GM23248 (cell line): ENCODE data around the gene CTRL. TPM values are rescaled to one million over a fixed set of nuclear protein-coding genes. Genes with fewer than 3 reads are reported as not detected.

Source experiments
- DNase-seq: peaks from one replicate; pipeline ENCODE4 v3.0.0-alpha.2; 2015
- H2AFZ ChIP-seq: fragments of 200-600 bp; sonication (generic); 2 replicates; pipeline ENCODE4 v1.6.1; 2016; ENCODE audit warnings: antibody characterized with exemption
- H3F3A ChIP-seq: fragments of 200-600 bp; sonication (generic); 2 replicates; pipeline ENCODE4 v1.6.1; 2016; ENCODE audit warnings: mild to moderate bottlenecking, antibody characterized with exemption, mixed run types; ENCODE audit not compliant: insufficient read depth
- H3K27ac ChIP-seq: fragments of 200-600 bp; sonication (generic); 2 replicates; pipeline ENCODE4 v1.5.1; 2016; ENCODE audit warnings: mild to moderate bottlenecking
- H3K27me3 ChIP-seq: fragments of 200-600 bp; sonication (generic); replicated peaks from 2 replicates; pipeline ENCODE4 v1.6.1; 2016; ENCODE audit warnings: mild to moderate bottlenecking; ENCODE audit not compliant: insufficient read depth
- H3K36me3 ChIP-seq: fragments of 200-600 bp; sonication (generic); 2 replicates; pipeline ENCODE4 v1.6.1; 2016; ENCODE audit warnings: low read depth, mild to moderate bottlenecking
- H3K4me1 ChIP-seq: fragments of 200-600 bp; sonication (generic); 2 replicates; pipeline ENCODE4 v1.6.1; 2016; ENCODE audit warnings: mild to moderate bottlenecking; ENCODE audit not compliant: insufficient read depth
- H3K4me2 ChIP-seq: fragments of 200-600 bp; sonication (generic); one replicate; pipeline ENCODE4 v1.6.1; 2016; ENCODE audit warnings: mild to moderate bottlenecking; ENCODE audit not compliant: unreplicated experiment
- H3K4me3 ChIP-seq: fragments of 200-600 bp; sonication (generic); 2 replicates; pipeline ENCODE4 v1.5.1; 2016; ENCODE audit warnings: mild to moderate bottlenecking
- H3K79me2 ChIP-seq: fragments of 200-600 bp; sonication (generic); 2 replicates; pipeline ENCODE4 v1.6.1; 2016; ENCODE audit warnings: mild to moderate bottlenecking; ENCODE audit not compliant: insufficient read depth
- H3K9ac ChIP-seq: fragments of 200-600 bp; sonication (generic); 2 replicates; pipeline ENCODE4 v1.6.1; 2016; ENCODE audit warnings: mild to moderate bottlenecking
- H3K9me2 ChIP-seq: fragments of 200-600 bp; sonication (generic); 2 replicates; pipeline ENCODE4 v1.6.1; 2016; ENCODE audit warnings: mixed run types, mild to moderate bottlenecking, moderate library complexity; ENCODE audit not compliant: insufficient read depth
- H3K9me3 ChIP-seq: fragments of 200-600 bp; sonication (generic); one replicate; pipeline ENCODE4 v1.6.1; 2017; ENCODE audit warnings: low read depth
- H4K20me1 ChIP-seq: fragments of 200-600 bp; sonication (generic); 2 replicates; pipeline ENCODE4 v1.6.0; 2016; ENCODE audit not compliant: insufficient read depth
- EZH2 ChIP-seq: fragments of 200-600 bp; sonication (generic); IDR thresholded peaks from 2 replicates; pipeline ENCODE4 v1.6.1; 2018; ENCODE audit warnings: antibody characterized with exemption, mild to moderate bottlenecking; ENCODE audit not compliant: insufficient read depth, poor library complexity, severe bottlenecking
- EZH2phosphoT487 ChIP-seq: fragments of 200-600 bp; sonication (generic); IDR thresholded peaks from 2 replicates; pipeline ENCODE4 v1.6.1; 2018; ENCODE audit warnings: antibody characterized with exemption, moderate library complexity, mild to moderate bottlenecking, low read depth; ENCODE audit not compliant: insufficient read depth
- WGBS, 2 experiments: methylation state at CpG; one replicate each; pipeline ENCODE4 v1.1.6; 2015 to 2017; ENCODE audit warnings: low lambda C conversion rate in 2 of 2, low coverage in 1 of 2; ENCODE audit errors: missing lambda C conversion rate in 2 of 2; 5-methylcytosine and 5-hydroxymethylcytosine counted together
- in situ Hi-C: fragments of 300-500 bp; cut with MboI; formaldehyde crosslinking; loops from 2 replicates; pipeline ENCODE4 v1.15.0; 2020
- polyA plus RNA-seq: library from polyadenylated mRNA; unstranded; fragments of >200 nt; fragmentation: Nextera tagmentation; extraction: Ambion mirVana; gene quantifications from 2 replicates; pipeline ENCODE4 v1.2.1, GENCODE V29; 2016
- total RNA-seq: library from RNA; depleted of rRNA; stranded (reverse); fragments of >200 nt; shearing (Covaris generic); gene quantifications from 2 replicates; pipeline ENCODE4 v1.2.3, GENCODE V29; 2014

Gene CTRL
- total and polyA plus RNA-seq, 2 experiments from 2014 or later: 3.8 TPM; not detected in 1

DNA sequence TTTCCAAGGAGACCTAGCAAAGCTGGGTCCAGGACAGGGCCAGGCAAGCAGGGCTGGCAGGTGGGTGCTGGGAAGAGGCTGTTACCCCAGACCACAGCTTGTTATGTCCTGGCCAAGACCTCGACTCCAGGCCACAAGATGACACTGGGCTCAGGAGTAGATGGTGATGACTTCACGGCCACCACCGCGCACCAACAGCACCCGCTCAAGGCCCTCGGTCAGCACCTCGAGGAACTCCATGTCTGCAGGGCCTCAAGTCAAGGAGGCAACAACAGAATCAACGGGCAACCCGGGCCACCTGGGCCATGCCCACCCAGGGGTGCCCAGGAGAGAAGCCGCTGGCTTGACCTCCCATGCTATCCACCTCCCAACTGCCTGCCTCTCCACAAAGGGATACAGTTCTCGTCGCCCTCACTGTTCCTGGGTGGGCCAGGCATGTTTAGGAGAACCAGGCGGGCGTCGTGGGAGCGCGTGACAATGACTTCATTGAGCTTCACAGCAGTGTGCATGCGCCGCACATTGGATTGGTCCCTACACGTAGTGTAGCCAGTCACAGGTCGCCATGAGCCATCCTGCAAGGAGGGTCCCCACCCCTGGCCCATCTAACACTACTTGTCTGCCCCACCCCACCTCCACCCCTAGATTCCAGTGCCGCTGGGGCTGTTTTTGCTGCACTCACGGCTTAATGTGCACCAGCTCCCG lies 13.2 kb upstream of the CTRL start:
- Histone ChIP-seq H3K9ac (no peak overlapping the region), H3K4me2 (no peak overlapping the region), H3K4me1 (no peaks in the 10 kb centered on the region), H2AFZ (no peak overlapping the region), H4K20me1 (no peaks in the 10 kb centered on the region), H3K36me3 (peaks cover 18% of the 10 kb centered on the region; the same call in 1 of the 2 replicates), H3F3A (0 out of 2 replicates have a peak, but pooled peaks cover 14% of the 10 kb centered on the region), H3K27me3 (no peaks in the 10 kb centered on the region), H3K4me3 (no peak overlapping the region), H3K9me2 (no peaks in the 10 kb centered on the region), H3K79me2 (no peaks in the 10 kb centered on the region), H3K9me3 (no peaks in the 10 kb centered on the region), H3K27ac (no peak overlapping the region)
- TF ChIP-seq EZH2phosphoT487: no peak
- TF ChIP-seq EZH2: no peak
- in situ Hi-C loops: no loop called here
- WGBS, 2 experiments: 88 to 89% methylated on average over 24 of the region's 24 CpGs
- DNase-seq: no peak

- Histone ChIP-seq H3K79me2 (no peaks in the 10 kb centered on the region), H3K36me3 (peaks cover 18% of the 10 kb centered on the region; the same call in 1 of the 2 replicates), H3K27me3 (no peaks in the 10 kb centered on the region), H3K9me3 (no peaks in the 10 kb centered on the region), H3F3A (peaks cover 20% of the 10 kb centered on the region; the same call in 1 of the 2 replicates), H3K4me1 (no peaks in the 10 kb centered on the region), H3K9ac (no peak within 1 kb of the TSS), H3K9me2 (no peaks in the 10 kb centered on the region), H4K20me1 (no peaks in the 10 kb centered on the region), H3K27ac (no peak within 1 kb of the TSS), H3K4me2 (no peak within 1 kb of the TSS), H2AFZ (no peak within 1 kb of the TSS), H3K4me3 (no peak within 1 kb of the TSS)
- 52 to 63% methylated on average over 20 of the region's 23 CpGs for WGBS, 2 experiments
- TF ChIP-seq EZH2 (no peak), EZH2phosphoT487 (no peak)
- no peak for DNase-seq
- in situ Hi-C loops: no loop called here
These were observed 12.2 kb upstream of the CTRL start, which contains the start of gene LCAT for GRCh38 chr16:67943619-67944504. LCAT (minus strand) TSS chr16:67944120; CDS start chr16:67944101, 19 bp downstream.

DNA sequence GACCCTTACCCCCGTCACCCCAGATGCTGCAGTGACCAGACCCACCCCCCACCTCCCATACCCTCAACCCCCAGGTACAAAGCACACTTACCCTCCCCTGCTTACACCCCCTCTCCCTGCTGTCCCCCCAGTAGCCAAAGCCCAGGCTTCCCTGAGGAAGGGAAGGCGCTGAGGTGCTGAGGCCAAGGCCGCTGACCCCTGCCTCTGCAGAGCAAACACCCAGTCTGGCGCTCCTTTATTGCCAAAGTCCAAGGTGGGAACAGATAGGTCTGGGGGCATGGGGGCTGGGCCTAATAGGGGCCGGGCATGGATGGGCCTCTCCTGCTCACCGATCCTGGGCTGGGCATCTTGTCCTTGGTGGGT lies 11.6 kb upstream of the CTRL start:
- H3K27me3 ChIP-seq: no peaks in the 10 kb centered on the region
- no peak for TF ChIP-seq EZH2phosphoT487
- peaks cover 20% of the 10 kb centered on the region; the same call in 1 of the 2 replicates for H3F3A ChIP-seq
- H4K20me1 ChIP-seq: no peaks in the 10 kb centered on the region
- H2AFZ ChIP-seq: no peak overlapping the region
- H3K79me2 ChIP-seq: 0 out of 2 replicates have a peak, but pooled peaks cover 2% of the 10 kb centered on the region
- H3K36me3 ChIP-seq: peaks cover 18% of the 10 kb centered on the region; the same call in 1 of the 2 replicates
- H3K4me1 ChIP-seq: no peaks in the 10 kb centered on the region
- in situ Hi-C loops: no loop called here
- no peak overlapping the region for H3K9ac ChIP-seq
- 96 to 98% methylated on average over 5 to 6 of the region's 6 CpGs for WGBS, 2 experiments
- H3K9me3 ChIP-seq: no peaks in the 10 kb centered on the region
- DNase-seq: no peak
- no peak overlapping the region for H3K4me3 ChIP-seq
- no peak overlapping the region for H3K27ac ChIP-seq
- no peaks in the 10 kb centered on the region for H3K9me2 ChIP-seq
- no peak overlapping the region for H3K4me2 ChIP-seq

DNA sequence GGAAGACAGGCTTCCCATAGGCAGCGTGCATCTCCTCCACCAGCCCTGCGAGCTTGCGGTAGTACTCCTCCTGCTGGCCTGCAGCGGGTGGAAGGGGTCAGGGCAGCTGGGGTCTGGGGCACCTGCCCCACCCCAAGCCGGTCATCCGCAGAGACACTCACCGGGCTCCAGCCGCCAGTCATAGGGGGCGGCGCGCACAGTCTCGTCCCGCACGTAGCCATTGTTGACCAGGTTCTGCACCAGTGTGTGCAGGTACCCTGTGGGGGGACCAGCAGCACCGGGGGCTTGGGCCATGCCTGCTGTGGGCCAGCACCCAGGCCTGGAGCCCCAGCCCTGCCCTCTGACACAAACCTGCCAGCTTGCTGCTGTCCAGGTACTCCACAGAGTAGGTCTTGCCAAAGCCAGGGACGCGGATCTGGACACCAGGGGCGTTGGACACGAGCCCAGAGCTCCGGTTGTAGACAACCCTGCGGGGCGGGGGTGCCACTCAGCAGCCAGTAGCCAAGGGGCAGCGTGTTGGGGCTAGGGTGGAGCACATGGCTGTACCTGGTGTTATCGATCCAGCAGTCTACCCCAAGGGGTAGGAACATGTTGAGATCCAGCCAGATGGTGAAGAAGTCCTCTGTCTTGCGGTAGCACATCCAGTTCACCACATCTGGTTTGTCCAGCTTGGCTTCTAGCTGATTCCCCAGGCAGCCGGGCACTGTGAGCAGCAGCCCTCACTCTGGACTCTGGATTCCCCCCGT lies 11.0 kb upstream of the CTRL start:
- no peaks in the 10 kb centered on the region for H3K9me3 ChIP-seq
- H2AFZ ChIP-seq: no peak overlapping the region
- H3K9ac ChIP-seq: no peak overlapping the region
- H3F3A ChIP-seq: peaks cover 20% of the 10 kb centered on the region
- TF ChIP-seq EZH2phosphoT487: no peak
- TF ChIP-seq EZH2: no peak
- H3K4me3 ChIP-seq: no peak overlapping the region
- no peaks in the 10 kb centered on the region for H3K9me2 ChIP-seq
- H4K20me1 ChIP-seq: no peaks in the 10 kb centered on the region
- no peak overlapping the region for H3K27ac ChIP-seq
- no peak overlapping the region for H3K4me2 ChIP-seq
- no peak for DNase-seq
- in situ Hi-C loops: no loop called here
- H3K79me2 ChIP-seq: 0 out of 2 replicates have a peak, but pooled peaks cover 3% of the 10 kb centered on the region
- peaks cover 18% of the 10 kb centered on the region; the same call in 1 of the 2 replicates for H3K36me3 ChIP-seq
- H3K27me3 ChIP-seq: no peaks in the 10 kb centered on the region
- 90 to 93% methylated on average over 14 to 26 of the region's 27 CpGs for WGBS, 2 experiments
- no peaks in the 10 kb centered on the region for H3K4me1 ChIP-seq
